Measurements from ENCODE around the gene FAM13C. TPM values are rescaled to one million over a fixed set of nuclear protein-coding genes. Genes with fewer than 3 reads are reported as not detected.

Gene FAM13C
- total and polyA plus RNA-seq, 10 donors, result 1.5 to 19.7 (median 8.9) TPM

DNA sequence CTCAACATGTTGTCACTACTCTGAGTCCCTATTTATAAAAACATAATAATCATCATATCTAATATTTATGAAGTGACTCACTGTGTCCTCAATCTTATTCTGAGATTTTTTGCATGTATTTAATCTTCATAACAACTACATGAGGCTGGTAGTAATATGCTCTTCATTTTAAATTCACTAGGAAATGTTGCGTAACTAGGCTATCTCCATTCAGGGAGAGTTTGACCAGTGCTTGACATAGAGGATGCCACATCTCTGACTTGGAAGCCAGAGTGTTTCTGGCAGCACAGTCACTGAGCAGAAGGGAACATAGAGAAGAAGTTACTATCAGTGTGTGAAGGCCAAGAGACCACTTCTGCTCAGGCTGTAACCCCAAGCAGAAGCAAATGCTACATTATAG lies 88.9 kb downstream of the FAM13C start:
- Histone ChIP-seq H3K27me3 (replicated peaks in 1 of 7) (no peaks in the 10 kb centered on the region), H3K4me1 (no peaks in the 10 kb centered on the region), H3K4me3 (no peak overlapping the region), H3K27ac (no peak overlapping the region), H3K36me3 (no peaks in the 10 kb centered on the region), H3K9me3 (no peaks in the 10 kb centered on the region)
- WGBS, 5 donors, result 82 to 90% (median 85%) methylated on average over 1 of the region's 1 CpG
- TF ChIP-seq POLR2A (IDR thresholded peaks at IDR 0.05) (no peak), POLR2AphosphoS5 (IDR thresholded peaks at IDR 0.05) (peak in 1 of 3 donors; percentile 47)
- intact Hi-C loops (cut with DNase I; ENCODE audit: low total_unique reads), result no loop called here
- no peak for DNase-seq

DNA sequence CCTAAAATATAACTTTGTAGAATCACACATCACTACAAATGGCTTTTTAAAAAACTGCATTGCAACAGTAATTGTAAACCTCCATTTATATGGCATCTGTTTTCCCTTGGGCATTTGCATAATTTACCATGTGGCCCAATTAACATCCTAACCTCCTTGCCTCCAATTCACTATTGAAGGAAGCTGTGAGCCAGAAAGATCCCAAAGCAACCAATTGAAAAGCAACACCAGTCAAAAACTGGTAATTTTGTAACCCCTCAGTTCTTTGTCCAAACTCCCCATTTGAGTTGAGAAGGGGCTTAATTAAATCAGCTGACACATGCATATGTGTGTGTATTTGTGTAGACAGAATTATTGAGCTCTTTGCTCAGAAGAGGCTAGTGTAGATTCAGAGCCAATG lies 90.3 kb downstream of the FAM13C start:
- TF ChIP-seq, protein P1, sequence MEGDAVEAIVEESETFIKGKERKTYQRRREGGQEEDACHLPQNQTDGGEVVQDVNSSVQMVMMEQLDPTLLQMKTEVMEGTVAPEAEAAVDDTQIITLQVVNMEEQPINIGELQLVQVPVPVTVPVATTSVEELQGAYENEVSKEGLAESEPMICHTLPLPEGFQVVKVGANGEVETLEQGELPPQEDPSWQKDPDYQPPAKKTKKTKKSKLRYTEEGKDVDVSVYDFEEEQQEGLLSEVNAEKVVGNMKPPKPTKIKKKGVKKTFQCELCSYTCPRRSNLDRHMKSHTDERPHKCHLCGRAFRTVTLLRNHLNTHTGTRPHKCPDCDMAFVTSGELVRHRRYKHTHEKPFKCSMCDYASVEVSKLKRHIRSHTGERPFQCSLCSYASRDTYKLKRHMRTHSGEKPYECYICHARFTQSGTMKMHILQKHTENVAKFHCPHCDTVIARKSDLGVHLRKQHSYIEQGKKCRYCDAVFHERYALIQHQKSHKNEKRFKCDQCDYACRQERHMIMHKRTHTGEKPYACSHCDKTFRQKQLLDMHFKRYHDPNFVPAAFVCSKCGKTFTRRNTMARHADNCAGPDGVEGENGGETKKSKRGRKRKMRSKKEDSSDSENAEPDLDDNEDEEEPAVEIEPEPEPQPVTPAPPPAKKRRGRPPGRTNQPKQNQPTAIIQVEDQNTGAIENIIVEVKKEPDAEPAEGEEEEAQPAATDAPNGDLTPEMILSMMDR (IDR thresholded peaks at IDR 0.05 in 8 of 11, conservative IDR thresholded peaks at IDR 0.05 in 3 of 11), result no peak
- TF ChIP-seq POLR2AphosphoS5 (IDR thresholded peaks at IDR 0.05), result no peak
- no peak for TF ChIP-seq POLR2A (IDR thresholded peaks at IDR 0.05)
- Histone ChIP-seq H3K27ac (no peak overlapping the region), H3K27me3 (replicated peaks in 1 of 7) (no peaks in the 10 kb centered on the region), H3K9me3 (no peaks in the 10 kb centered on the region), H3K36me3 (peaks cover 0 to 3% (median 0%) of the 10 kb centered on the region in 6 donors), H3K4me3 (no peak overlapping the region), H3K4me1 (no peaks in the 10 kb centered on the region)
- intact Hi-C loops (cut with DNase I; ENCODE audit: low total_unique reads), result no loop called here
- no peak for DNase-seq

DNA sequence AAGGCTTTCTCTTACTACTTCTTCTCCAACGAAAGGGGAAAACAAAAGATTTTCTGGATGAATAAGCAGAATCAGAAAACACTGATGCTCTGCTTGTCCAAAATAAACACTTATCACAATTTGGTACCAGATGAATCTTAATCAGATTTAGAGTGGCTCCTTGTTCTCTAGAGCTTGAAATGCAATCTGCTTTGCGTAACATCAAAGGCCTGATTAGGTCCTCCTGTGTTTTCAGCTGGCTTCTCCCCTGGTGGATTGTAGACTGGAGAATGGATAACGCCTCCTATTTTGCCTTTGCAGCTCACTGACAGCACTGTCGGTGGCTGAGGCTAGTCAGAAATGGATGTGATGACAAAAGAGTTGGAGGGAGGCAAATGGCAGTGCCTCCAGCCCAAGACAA lies 91.2 kb downstream of the FAM13C start:
- Histone ChIP-seq H3K4me3 (no peak overlapping the region), H3K9me3 (no peaks in the 10 kb centered on the region), H3K27me3 (replicated peaks in 1 of 7) (no peaks in the 10 kb centered on the region), H3K27ac (no peak overlapping the region), H3K4me1 (no peaks in the 10 kb centered on the region), H3K36me3 (peaks cover 0 to 3% (median 0%) of the 10 kb centered on the region in 6 donors)
- intact Hi-C loops (cut with DNase I; ENCODE audit: low total_unique reads), result no loop called here
- DNase-seq, result no peak
- no peak for TF ChIP-seq POLR2AphosphoS5 (IDR thresholded peaks at IDR 0.05)
- no peak for TF ChIP-seq POLR2A (IDR thresholded peaks at IDR 0.05)
- TF ChIP-seq, protein P1 (IDR thresholded peaks at IDR 0.05 in 8 of 11, conservative IDR thresholded peaks at IDR 0.05 in 3 of 11), result no peak
- 79 to 82% (median 80%) methylated on average over 4 of the region's 4 CpGs for WGBS, 5 donors

DNA sequence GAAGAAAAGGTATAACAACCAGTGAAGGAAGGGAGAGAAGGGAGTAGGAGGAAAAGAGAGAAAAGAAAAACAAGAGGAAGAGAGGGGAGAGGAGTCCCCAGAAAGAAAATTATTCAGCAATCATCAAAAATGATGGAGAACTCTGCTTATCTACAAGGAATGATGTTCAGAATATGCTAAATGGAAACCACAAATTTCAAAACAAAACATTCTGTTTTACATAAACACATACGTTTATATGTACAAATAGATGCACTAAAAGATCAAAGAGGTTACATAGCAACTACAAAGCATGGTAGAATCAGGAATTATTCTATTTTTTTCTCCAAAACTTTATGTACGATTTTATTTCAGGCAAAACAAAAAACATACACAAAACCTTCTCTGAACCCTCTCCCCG lies 91.9 kb downstream of the FAM13C start:
- DNase-seq, result no peak
- no peak for TF ChIP-seq POLR2A (IDR thresholded peaks at IDR 0.05)
- Histone ChIP-seq H3K36me3 (peaks cover 0 to 3% (median 0%) of the 10 kb centered on the region in 6 donors), H3K9me3 (no peaks in the 10 kb centered on the region), H3K27me3 (replicated peaks in 1 of 7) (no peaks in the 10 kb centered on the region), H3K27ac (no peak overlapping the region), H3K4me3 (no peak overlapping the region), H3K4me1 (no peaks in the 10 kb centered on the region)
- 75 to 90% (median 83%) methylated on average over 3 of the region's 3 CpGs for WGBS, 5 donors
- intact Hi-C loops (cut with DNase I; ENCODE audit: low total_unique reads), result no loop called here

DNA sequence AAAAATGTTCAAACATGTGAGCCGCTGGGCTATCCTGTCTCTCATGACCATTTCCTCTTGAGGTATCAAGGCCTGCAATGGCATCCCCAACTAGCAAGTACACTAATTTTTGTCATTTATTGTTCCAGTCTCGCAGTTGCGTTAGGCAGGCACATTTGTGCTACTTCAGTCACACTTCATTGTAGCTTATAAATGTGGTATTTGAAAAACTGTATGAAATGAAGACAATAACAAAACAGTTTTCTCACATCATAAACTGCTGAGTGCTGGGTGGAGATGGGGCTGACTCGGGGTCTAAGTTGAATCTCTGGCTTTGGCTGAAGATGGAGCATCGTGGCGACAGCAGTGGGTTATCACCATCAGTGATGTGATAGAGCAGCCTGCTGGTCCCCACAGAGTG lies 92.7 kb downstream of the FAM13C start:
- TF ChIP-seq, protein P1 (IDR thresholded peaks at IDR 0.05 in 8 of 11, conservative IDR thresholded peaks at IDR 0.05 in 3 of 11), result no peak
- TF ChIP-seq POLR2A (IDR thresholded peaks at IDR 0.05), result no peak
- TF ChIP-seq POLR2AphosphoS5 (IDR thresholded peaks at IDR 0.05), result no peak
- no peak overlapping the region for H3K4me3 ChIP-seq
- 90 to 96% (median 92%) methylated on average over 6 of the region's 6 CpGs for WGBS, 5 donors
- no peaks in the 10 kb centered on the region for H3K9me3 ChIP-seq
- no peaks in the 10 kb centered on the region for H3K27me3 ChIP-seq (replicated peaks in 1 of 7)
- H3K36me3 ChIP-seq, result peaks cover 0 to 3% (median 0%) of the 10 kb centered on the region in 6 donors
- DNase-seq, result no peak
- intact Hi-C loops (cut with DNase I; ENCODE audit: low total_unique reads), result no loop called here
- H3K27ac ChIP-seq, result no peak overlapping the region
- no peaks in the 10 kb centered on the region for H3K4me1 ChIP-seq

Data from spleen (tissue), 11 donors.